HEK293T (cell line): ENCODE measurements around the gene ANKRD62.

Source experiments
- ARNT ChIP-seq: fragments of 450-650 bp; IDR thresholded peaks from 2 replicates; pipeline ENCODE4 v1.6.1; 2017; ENCODE audit warnings: mild to moderate bottlenecking
- FOXK2 ChIP-seq: fragments of 450-650 bp; IDR thresholded peaks from 2 replicates; pipeline ENCODE4 v1.6.1; 2016; ENCODE audit warnings: mild to moderate bottlenecking
- SP1 ChIP-seq: fragments of 450-650 bp; IDR thresholded peaks from 2 replicates; pipeline ENCODE4 v1.6.1; 2017
- SUZ12 ChIP-seq: fragments of 450-650 bp; IDR thresholded peaks from 2 replicates; pipeline ENCODE4 v1.6.1; 2016; ENCODE audit warnings: mild to moderate bottlenecking

GRCh38 chr18:12085136-12085535 lies 8.5 kb upstream of the ANKRD62 start:
- no peak for TF ChIP-seq SUZ12
- TF ChIP-seq ARNT: no peak
- no peak for TF ChIP-seq SP1
- TF ChIP-seq FOXK2: no peak
